B cell (primary cell): ENCODE data around the gene SLC47A2.

Experiments
- CTCF ChIP-seq: fragments of 200-600 bp; IDR thresholded peaks from one replicate; pipeline ENCODE4 v1.8.0; 2022; ENCODE audit warnings: antibody characterized with exemption, mild to moderate bottlenecking
- EZH2 ChIP-seq: IDR thresholded peaks from 2 replicates; pipeline ENCODE4 v1.6.1; 2012; ENCODE audit warnings: borderline replicate concordance, low read depth, mild to moderate bottlenecking, moderate library complexity, low read length; ENCODE audit not compliant: insufficient read depth, poor library complexity, severe bottlenecking

GRCh38 chr17:19645734-19646201 lies 70.6 kb downstream of the SLC47A2 start:
- TF ChIP-seq CTCF: peak; percentile 66
- TF ChIP-seq EZH2: no peak
